Amniotic stem cell (primary cell): Measurements from ENCODE around the gene SPRR2E.
"Not testable (repeated sequence)": the region's sequence is repeated elsewhere in the genome, so short reads cannot be mapped to it uniquely, and the experiment has no call there.

ENCODE experiments used
- DNase-seq: peaks from one replicate; lab custom pipeline; 2025; lab: John Stamatoyannopoulos, UW

SPRR2E gene

DNA sequence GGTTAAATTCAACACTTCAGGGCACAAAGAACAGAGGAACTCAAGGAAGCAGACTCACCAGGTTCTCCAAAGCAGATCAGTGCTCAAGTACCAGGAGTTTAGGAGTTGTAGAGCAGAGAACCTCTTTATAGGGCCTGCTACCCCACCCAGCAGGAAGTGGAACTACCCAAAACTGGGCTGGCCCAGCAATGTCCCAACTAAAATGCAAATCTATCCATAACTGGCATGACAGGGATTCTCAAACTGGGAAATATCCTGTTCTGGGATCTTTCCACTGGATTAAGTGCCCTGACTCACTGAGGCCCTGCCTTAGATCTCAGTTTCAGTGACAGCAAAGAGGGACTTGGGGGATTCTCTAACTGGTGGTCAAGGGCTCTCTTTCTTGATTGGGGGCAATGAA is at the start of gene SPRR2E:
Gene SPRR2E (minus strand): TSS at position 101 of the 400 bp plus-strand sequence. CDS start 775 bp downstream, outside the sequence.
- no peak for DNase-seq

DNA sequence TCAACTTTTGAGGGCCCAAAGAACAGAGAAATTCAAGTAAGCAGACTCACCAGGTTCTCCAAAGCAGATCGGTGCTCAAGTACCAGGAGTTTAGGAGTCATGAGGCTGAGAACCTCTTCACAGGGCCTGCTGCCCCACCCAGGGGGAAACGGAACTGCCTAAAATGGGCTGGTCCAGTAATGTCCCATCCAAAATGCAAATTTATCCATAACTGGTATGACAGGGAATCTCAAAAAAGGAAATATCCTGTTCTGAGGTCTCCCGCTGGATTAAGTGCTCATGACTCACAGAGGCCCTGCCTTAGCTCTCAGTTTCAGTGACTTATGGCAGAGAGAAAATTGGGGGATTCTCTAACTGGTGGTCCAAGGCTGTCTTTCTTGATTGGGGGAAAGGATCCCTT is 47.1 kb upstream of the SPRR2E start:
- no peak for DNase-seq

DNA sequence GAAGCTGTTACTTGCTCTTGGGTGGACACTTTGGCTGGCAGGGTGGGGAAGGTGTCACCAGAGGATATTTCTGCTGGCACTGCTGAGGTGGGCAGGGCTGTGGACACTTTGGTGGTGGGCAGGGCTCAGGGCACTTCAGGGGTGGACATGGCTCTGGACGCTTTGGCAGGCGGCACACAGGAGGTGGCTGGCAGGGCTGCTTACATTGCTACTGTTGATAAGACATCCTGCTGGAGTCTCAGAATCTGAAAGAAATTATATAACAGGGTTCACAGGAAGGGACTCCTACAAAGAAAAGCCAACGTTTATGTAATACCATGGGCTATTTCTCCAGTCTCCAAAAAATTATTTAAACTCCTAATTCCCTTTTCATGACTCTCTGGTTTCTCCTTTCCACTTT is 46.2 kb upstream of the SPRR2E start:
- DNase-seq = no peak

DNA sequence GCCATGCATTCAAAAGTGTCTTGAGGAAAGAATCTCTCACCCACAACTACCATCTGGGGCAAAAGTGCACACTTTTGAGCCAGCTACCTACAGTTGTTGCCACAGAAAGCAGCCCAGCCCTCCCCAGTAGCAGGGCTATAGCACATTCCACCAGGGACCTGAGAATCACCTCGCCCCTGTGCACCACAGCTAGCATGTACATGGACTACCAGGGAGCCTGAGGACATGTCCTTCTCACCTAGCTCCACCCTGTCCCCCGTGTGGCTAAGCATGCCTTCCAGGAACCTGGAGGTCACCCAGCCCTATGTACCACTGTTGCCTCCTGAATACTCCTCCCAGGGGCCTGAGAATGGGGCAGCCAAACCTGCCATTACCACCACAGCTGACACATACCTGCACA is 39.4 kb upstream of the SPRR2E start:
- DNase-seq = no peak

DNA sequence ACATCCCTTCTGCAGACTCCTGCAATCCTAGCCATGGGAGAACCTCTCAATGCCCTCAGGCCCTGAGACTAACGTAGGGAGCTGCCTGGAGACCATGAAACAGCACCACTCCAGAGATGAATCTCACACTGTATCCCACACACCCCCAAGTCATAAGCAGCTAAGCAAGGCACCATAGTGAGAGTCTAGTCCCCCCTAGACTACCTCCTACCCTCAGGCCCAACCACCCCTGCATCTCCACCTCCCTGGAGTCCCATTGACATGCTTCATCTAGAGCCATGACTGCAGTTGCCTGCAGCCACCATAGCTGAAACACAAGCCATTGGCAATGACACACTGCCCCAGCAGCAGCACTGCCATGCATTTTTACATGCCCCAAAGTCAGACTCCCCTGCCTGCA is 38.9 kb upstream of the SPRR2E start:
- no peak for DNase-seq

DNA sequence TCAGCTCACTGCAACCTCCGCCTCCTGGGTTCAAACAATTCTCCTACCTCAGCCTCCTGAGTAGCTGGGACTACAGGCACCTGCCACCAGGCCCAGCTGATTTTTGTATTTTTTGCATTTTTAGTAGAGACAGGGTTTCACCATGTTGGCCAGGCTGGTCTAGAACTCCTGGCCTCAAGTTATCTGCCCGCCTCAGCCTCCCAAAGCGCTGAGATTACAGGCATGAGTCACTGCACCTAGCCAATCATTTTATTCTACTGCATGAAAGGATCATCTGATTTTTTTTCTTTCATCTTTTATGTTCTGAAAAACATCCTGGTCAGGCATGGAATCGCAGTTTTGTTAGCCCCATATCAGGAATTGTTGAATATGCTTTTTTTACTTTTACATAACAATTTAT is 34.4 kb upstream of the SPRR2E start:
- not testable (repeated sequence) for DNase-seq

DNA sequence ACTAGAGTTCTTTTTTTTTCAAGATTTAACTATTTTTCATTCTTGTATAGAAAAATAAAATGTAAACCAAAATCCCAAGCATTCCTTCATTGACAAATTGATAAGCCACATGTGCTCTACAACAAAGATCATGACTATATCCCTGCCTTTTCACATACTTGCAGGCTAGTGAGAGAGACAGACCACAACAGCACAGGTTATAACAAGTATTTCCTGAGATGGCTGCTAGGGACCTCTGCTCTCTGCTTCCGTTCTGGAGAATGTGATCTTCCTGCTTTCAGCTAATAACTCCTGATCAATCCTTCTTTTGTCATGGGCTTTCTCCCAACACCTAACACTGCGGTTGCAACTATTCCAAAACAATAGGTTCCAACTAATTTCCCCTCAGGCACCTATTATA is 33.0 kb upstream of the SPRR2E start:
- no peak for DNase-seq

DNA sequence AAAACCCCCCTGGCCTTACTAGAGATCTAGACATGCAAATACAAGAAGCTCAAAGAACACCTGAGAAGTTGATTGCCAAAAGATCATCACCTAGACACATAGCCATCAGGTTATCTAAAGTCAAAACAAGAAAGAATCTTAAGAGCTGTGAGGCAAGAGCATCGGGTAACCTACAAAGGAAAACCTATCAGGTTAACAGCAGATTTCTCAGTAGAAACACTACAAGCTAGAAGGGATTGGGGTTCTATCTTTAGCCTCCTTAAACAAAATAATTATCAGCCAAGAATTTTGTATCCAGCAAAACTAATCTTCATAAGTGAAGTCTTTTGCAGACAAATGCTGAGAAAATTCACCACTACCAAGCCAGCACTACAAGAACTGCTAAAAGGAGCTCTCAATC is 31.2 kb upstream of the SPRR2E start:
- no peak for DNase-seq

DNA sequence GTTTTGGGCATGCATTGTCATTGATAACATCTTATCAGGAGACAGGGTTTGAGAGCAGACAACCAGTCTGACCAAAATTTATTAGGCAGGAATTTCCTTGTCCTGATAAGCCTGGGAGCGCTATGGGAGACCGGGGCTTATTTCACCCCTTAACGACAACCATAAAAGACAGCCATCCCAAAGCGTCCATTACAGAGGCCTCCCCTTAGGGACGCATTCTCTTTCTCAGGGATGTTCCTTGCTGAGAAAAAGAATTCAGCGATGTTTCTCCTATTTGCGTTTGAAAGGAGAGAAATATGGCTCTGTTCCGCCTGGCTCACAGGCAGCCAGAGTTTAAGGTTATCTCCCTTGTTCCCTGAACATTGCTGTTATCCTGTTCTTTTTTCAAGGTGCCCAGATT is 29.5 kb upstream of the SPRR2E start:
- not testable (repeated sequence) for DNase-seq

DNA sequence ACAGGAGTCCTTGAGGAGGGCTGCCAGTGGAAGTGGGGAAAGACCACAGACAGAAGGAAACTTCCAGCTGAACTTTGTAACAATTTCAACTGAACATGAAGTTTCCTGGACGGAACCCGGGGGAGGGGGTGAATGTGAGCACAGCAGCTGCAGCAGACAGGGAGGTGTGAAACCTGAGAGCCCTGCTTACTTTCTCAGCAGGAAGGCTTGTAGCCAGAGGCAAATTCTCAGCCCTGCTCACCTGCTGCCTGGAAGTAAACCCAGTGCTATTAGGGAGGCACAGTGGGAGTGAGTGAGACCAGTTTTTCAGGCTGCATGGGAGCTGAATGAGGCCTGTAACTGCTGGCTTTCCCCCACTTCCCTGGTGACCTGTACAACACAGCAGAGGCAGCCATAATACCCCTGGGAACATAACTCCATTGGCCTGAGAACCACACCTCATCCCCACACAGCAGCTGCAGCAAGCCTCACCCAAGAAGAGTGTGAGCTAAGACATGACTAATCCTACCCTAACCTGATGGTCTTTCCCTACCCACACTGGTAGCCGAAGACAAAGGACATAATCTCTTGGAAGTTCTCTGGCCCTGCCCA is 28.6 kb upstream of the SPRR2E start:
- no peak for DNase-seq

DNA sequence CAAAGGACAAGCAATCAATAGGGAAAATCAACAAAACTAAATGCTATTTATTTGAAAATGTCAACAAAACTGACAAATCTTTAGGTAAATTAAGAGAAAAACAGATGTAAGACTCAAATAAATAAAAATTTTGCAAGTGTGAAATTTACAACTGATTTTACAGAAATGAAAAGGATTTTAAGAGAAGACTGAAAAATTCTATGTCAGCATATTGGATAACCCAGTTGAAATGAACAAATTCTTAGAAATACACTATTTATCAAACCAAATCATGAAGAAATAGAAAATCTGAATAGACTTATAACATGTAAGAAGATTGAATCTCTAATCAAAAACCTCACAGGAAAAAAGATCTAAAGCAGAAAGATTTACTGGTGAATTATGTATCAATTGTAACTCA is 26.6 kb upstream of the SPRR2E start:
- DNase-seq = no peak

DNA sequence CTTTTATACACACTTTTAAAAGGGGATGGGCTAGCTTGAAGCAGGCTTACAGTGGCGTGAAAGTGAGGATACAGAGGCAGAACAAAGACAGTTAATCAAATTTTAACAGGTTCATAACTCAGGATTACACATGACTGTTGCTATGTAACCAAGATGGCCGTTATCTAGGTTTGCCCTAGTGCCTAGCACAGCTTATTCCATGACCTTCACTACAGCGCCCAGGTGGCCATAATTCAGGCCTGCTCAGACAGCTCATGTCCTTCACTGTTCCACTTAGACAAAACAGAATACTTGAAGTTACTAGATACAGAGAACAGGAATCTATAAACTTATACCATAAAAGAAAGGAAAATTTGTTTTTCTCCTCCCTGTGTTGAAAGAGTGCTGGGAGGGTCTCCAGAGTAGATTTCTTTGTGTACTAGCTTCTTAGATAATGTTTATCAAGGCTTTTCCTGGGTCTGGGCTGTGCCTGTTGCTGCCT is 25.2 kb upstream of the SPRR2E start:
- DNase-seq = no peak

DNA sequence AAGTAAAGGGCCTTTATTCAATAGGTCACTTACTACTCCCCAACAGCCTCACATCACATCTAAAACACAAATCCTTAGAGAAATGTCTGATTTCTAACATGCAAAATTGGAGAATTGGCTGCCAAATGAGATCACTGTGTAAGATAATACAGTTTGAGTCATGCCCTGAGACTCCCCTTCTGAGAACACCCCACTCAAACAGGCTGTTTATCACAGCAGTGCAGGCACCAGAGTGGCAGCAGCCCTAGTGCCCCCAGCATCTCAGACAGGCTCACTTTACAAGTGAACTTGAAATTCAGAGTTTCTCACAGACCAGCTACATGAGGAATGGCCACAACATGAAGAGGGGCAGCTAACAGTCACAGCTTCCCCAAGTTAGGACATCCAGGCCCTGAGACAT is 20.9 kb upstream of the SPRR2E start:
- not testable (repeated sequence) for DNase-seq

DNA sequence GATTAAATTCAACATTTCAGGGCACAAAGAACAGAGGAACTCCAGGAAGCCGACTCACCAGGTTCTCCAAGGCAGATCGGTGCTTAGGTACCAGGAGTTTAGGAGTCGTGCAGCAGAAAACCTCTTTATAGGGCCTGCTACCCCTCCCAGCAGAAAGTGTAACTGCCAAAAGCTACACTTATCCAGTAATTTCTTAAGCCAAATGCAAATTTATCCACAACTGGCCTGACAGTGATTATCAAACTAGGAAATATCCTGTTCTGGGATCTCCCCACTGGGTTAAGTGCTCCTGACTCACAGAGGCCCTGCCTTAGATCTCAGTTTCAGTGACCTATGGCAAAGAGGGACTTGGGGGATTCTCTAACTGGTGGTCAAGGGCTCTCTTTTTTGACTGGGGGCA is 19.1 kb upstream of the SPRR2E start, which contains the start of gene SPRR2F:
Gene SPRR2F (minus strand): TSS at position 101 of the 400 bp plus-strand sequence. CDS start 783 bp downstream, outside the sequence.
- no peak for DNase-seq

DNA sequence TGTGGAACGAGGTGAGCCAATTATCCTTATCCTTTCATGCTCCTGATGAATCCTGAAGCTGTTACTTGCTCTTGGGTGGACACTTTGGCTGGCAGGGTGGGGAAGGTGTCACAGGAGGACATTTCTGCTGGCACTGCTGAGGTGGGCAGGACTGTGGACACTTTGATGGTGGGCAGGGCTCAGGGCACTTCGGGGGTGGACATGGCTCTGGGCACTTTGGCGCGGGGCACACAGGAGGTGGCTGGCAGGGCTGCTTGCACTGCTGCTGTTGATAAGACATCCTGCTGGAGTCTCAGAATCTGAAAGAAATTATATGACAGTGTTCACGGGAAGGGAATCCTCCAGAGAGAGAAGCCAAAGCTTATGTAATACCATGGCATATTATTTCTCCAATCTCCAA is 18.1 kb upstream of the SPRR2E start:
- DNase-seq = not testable (repeated sequence)

DNA sequence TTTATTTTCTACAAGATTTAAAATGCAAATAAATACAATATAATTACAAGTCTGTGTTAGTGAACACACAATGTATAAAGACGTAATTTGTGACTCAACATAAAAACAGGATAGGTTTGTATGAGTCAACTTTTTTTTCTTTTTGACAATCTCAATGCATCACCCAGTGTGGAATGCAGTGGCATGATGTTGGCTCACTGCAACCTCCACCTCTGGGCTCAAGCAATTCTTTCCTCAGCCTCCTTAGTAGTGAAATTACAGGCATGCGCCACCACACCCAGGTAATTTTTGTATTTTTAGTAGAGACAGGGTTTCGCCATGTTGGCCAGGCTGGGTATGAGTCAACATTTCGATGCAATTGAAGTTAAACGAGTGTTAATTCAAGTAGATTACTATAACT is 5.9 kb upstream of the SPRR2E start:
- DNase-seq = no peak

DNA sequence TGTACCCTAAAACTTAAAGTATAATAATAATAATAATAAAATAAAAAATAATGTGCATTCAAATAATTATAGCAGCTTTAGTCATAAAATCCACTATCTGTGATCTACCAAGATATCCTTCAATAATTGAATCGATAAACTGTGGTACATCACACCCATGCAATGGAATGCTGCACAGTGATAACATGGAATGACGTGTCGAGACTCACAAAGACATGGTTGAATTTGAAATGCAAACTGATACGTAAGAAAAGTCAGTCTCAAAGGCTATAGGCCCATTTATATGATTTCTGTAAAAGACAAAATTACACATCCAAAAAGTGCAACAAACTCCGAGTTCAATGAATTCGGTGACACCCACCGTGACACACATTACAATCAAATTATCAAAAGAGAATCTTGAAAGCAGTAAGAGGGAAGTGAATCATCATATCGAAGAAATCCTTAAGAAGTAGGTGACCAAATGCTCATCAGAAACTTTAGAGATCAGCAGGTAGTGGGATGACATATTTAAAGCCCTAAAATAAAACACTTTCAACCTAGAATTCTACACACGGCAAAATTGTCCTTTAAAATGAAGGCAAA is 5.2 kb upstream of the SPRR2E start:
- no peak for DNase-seq

DNA sequence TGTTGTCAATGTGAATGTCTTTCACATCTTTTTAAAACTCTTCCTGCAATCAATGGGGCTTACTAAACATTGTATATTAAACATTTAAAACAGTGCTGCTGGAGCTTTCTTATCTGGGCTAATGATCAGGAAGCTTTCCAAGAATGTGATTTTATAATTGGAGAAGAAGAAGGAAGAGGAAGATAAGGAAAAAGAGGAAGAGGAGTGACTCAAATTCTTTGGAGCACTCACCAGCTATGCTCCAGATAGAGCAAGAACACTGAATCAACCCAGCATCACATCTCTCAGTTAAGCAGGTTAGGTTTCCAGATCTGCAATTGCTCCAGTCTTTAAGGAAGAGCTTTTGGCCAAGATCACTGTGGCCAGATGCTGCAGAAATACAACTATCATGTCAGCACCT is 1.4 kb upstream of the SPRR2E start:
- no peak for DNase-seq

DNA sequence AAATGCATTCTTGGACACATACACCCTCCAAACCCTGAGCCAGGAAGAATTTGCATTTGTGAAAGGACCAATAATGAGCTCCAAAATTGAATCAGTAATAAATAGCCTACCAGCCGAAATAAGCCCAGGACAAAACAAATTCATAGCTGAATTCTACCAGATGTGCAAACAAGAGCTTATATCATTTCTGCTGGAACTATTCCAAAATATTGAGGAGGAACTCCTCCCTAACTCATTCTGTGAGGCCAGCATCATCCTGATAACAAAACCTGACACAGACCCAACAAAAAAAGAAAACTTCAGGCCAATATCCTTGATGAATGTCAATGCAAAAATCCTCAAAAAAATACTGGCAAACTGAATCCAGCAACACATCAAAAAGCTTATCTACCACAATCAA is 6.7 kb downstream of the SPRR2E start:
- DNase-seq = no peak

DNA sequence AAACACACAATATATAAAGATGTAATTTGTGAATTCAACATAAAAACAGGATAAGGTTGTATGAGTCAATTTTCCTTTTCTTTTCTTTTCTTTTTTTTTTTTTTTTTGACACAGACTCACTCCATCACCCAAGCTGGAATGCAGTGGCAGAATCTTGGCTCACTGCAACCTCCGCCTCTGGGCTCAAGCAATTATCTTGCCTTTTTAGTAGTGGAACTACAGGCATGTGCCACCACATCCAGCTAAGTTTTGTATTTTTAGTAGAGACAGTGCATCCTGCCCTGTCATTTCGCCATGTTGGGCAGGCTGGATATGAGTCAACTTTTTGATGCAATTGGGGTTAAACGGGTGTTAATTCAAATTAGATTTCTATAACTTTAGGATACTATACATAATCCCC is 12.6 kb downstream of the SPRR2E start:
- DNase-seq = no peak

DNA sequence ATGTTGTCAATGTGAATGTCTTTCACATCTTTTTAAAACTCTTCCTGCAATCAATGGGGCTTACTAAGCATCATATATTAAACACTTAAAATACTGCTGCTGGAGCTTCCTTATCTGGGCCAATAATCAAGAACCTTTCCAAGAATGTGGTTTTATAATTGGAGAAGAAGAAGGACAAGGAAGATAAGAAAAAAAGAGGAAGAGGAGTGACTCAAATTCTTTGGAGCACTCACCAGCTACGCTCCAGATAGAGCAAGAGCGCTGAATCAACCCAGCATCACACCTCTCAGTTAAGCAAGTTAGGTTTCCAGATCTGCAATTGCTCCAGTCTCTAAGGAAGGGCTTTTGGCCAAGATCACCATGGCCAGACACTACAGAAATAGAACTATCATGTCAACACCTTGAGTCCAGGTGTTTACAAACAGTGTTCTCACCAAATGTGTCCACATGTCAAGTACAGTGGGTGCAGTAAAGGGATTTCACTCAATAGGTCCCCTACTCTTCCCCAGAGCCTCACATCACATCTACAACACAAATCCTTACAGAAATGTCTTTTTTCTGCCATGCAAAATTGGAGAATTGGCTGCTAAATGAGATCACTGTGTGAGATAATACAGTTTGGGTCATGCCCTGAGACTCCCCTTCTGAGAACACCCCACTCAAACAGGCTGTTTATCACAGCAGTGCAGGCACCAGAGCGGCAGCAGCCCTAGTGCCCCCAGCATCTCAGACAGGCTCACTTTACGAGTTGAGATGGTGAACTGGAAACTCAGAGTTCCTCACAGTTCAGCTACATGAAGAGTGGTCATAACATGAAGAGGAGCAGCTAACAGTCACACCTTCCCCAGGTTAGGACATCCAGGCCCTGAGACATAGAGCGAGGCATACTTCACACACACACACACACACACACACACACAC is 21.3 kb downstream of the SPRR2E start:
- no peak for DNase-seq

DNA sequence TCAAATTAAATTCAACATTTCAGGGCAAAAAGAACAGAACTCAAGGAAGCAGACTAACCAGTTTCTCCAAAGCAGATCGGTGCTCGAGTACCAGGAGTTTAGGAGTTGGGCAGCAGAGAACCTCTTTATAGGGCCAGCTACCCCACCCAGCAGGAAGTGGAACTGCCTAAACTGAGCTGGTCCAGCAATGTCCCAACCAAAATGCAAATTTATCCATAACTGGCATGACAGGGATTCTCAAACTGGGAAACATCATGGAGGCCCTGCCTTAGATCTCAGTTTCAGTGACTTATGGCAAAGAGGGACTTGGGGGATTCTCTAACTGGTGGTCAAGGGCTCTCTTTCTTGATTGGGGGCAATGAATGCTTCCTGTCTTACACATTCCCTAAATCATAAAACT is 22.8 kb downstream of the SPRR2E start, which contains the start of gene SPRR2B:
Gene SPRR2B (minus strand): TSS at position 101 of the 400 bp plus-strand sequence. CDS start 772 bp downstream, outside the sequence.
- no peak for DNase-seq

DNA sequence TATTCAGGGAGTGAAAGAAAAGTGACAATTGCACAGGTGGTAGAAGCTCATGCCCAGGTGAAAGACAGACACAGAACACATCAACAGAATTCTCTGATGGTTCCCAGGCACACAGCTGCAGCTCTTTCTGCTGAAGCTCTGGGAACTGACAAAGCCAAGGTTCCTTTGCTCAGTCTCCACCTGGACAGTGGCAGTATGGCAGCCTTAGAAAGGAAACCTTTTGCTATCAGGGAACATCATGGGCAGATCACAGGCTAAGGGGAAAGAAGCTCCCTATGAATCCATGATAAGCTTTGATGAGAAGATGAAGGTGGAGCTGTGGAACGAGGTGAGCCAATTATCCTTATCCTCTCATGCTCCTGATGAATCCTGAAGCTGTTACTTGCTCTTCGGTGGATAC is 24.1 kb downstream of the SPRR2E start:
- no peak for DNase-seq
